Hematopoietic multipotent progenitor cell treated with erythropoietin and hydrocortisone succinate and interleukin-3 and kit ligand, for 6 days (in vitro differentiated cells): ENCODE measurements around the gene DUSP1.

Experiments used
- DNase-seq: peaks from one replicate; pipeline ENCODE4 v3.0.0-alpha.2; 2015

The DUSP1 gene

GRCh38 chr5:172760136-172760535 lies 10.9 kb downstream of the DUSP1 start:
- no peak for DNase-seq

GRCh38 chr5:172758834-172759149 lies 12.2 kb downstream of the DUSP1 start:
- DNase-seq, result no peak

- no peak for DNase-seq
These were observed 12.7 kb downstream of the DUSP1 start for GRCh38 chr5:172758077-172758833.

- no peak for DNase-seq
These were observed 13.5 kb downstream of the DUSP1 start for GRCh38 chr5:172757394-172758010.

GRCh38 chr5:172756764-172757393 lies 14.1 kb downstream of the DUSP1 start:
- no peak for DNase-seq

DNA sequence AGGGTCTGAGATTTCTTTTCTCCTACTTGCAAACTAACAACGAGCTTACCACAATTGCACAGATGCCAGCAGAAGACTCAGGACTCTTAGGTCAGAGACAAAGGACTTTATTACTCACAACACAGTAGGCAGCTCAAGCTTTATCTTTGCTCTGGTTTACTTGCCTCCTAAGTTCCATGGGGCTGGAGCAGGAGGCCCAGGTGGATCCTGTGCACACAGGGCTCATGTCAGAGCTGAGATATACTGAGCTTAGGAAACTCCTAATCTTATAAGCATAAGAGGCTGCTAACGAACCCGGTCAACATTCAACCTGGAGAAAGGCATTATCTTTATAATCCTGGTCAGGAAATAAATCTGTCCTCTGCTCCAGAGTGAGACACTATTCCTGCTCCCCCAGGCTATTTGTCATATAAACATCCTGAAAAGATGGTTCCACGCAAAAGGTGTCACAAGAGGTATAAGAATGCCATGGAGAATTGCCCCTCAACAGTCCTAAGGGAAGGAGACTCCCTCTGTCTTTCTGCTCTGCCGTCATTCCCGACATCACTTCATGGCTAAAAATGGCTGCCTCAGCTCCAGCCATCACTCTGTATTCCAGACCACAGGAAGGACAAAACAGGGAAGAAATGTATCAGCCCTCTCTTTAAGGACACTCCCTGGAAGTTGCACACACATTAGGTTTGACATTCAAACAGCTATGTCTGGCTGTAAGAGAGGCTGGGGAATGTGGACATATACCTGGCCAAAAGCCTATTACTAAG lies 16.2 kb downstream of the DUSP1 start:
- no peak for DNase-seq

GRCh38 chr5:172753101-172753500 lies 17.9 kb downstream of the DUSP1 start:
- no peak for DNase-seq

DNA sequence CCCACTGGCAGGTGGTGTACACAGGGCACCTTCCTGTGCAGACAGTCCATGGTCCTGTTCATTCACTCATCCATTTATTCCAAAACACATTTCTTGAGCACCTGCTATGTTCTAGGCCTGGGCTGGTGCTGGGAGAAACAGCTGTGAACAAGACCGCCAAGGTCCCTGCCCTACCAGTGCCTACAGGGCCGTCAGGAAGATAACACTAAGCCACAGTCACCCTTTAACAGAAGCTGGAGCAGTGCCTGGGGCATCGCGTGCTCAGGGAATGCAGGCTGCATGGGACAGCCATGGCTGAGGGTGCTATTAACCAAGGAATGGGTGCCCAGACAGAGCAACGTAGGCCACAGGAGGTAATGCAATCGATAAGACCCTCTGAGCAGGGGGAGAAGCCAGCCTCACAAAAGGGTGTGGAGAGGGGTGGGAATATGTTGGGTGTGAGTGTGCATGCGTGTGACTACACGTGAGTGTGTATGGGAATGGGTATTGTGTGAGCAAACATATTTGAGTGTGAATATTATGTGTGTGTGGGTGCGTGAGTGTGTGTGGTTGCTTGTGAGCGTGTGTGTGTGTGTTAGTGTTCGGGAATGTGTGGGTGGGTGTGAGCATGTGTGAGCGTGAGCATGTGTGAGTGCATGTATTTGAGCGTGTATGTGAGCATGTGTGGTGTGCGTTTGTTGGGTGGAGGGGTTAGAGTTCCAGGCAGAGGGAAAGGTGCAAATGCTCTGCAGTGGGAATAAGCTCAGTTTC lies 19.1 kb downstream of the DUSP1 start:
- DNase-seq, result no peak

DNA sequence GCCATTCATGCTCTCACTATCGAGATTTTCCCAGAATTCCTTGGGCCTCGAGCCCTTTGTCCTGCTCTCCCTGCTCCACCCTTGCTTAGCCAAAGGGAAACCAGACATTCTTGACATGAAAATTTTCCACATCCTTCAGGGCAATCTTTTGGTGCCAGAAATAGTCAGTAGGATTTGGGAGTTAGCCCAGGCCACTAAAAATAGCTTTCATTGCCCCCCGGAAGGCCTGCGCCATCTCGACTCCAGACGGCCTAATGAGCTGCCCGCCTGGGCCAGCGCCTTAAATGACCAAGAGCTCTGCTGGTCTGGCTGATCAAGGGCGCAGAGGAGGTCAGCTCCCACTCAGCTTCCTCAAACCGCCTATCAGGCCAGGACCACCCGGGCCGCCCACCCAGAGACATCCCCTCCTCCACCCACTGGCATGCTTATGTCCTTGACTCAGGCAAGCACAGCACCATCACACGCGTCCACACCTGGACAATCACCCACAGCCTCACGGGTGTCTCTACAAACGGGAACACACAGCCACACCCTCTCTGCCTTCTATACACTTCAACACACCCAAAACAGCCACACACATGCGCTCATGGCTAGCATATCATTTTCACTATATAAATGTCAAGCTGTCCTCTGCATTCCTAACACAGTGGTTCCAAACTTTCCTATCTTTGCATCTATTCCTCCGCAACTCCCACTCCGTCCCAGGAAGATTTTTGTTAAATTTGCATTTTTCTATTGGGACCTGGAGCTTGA lies 20.9 kb downstream of the DUSP1 start:
- DNase-seq, result no peak

DNA sequence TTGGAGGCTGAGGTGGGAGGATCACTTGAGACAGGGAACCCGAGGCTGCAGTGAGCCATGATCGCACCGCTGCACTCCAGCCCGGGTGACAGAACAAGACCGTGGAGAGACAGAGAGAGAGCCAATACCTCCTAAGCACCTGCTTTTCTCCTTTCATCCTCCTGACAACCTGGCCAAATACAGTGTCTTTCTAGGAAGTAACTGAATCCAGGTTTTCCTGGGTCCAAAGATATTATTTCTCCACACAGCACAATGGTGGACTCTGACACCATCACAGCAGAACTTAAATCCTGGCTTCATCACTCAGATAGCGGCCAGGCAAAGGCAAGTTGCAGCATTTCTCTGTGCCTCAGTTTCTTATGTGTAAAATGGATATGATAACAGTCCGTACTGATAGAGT lies 21.9 kb downstream of the DUSP1 start:
- no peak for DNase-seq

GRCh38 chr5:172748341-172748843 lies 22.6 kb downstream of the DUSP1 start:
- DNase-seq, result no peak

DNA sequence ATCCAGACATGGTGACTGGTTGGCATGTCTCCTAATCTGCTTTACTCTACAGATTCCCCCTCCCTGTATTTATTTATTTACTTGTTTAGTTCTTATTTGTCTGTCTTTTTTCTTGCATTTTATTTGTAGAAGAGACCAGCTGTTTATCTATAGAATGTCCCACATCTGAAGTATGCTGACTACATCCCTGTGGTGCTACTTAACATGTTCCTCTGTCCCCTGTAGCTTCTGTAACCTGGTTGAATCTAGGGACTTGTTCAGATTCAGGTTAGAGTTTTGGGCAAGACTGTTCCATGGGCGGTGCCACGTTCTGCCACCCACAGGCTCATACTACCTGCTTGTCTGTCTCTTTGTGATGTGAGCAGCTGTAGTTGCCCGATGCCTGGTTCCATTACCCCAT lies 23.5 kb downstream of the DUSP1 start:
- no peak for DNase-seq

DNA sequence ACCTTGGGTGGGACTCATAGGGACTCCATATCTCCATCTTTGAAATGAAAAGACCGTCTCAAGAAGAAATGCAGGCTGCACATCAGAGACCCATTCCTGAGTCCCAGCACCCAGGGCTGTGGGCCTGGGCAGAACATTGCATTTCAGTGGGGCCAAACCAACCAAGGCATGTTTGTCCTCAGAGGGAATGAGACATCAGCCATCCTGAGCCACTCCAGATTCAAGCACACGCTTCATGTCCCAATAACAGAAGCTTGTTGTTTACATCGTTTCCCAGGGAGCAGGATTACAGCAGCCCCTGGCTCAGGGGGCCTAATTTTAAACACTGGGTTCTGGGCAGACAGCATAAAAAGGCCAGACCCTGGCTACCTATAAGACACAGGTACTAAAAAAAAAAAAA lies 24.3 kb downstream of the DUSP1 start:
- no peak for DNase-seq

GRCh38 chr5:172745838-172746237 lies 25.2 kb downstream of the DUSP1 start:
- DNase-seq, result no peak

- no peak for DNase-seq
These were observed 25.6 kb downstream of the DUSP1 start for GRCh38 chr5:172745406-172745805.

- no peak for DNase-seq
These were observed 26.6 kb downstream of the DUSP1 start for GRCh38 chr5:172744123-172745104.

- DNase-seq, result no peak
These were observed 27.7 kb downstream of the DUSP1 start for GRCh38 chr5:172743112-172743959.

GRCh38 chr5:172741206-172741582 lies 29.8 kb downstream of the DUSP1 start:
- no peak for DNase-seq

DNA sequence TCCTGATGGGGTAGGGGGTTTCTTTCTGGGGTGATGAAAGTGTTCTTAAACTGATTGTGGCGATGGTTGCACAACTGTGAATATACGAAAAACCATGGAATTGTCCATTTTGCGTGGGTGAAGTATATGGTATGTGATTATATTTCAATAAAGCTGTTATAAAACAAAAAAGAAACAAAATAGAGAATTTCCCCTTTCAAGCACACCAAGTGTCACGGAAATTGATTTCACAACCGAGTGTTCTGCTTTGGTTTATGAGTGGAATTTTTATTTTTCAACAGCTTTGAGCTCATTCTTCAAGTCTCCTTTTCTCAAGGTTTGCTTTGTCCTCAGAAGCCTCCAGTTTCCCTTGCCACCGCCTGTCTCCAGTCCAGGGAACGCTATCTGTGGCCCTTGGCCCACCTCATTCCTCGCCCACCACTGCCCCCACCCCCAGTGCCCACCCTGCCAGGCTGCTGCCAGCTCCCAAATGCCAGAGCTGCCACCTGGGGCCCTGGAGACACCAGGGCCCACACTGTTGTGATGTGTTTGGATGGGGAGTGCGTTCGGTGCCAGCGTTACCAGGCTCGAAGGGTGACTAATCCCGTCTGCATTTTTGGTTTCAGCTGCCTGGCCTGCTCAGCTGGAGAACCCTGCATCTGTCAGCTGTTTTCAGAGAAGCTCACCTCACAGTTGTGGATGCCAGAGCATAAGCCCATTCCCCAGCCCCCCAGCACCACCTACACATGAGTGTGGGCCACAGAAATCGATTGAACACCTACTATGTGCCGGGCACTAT lies 30.4 kb downstream of the DUSP1 start:
- DNase-seq, result no peak
